Activated naive CD4-positive, alpha-beta T cell treated with anti-CD3 and anti-CD28 coated beads, Interleukin-2, amount 50 U/mL, for 16 hours (primary cell): ENCODE results near the gene SUMF1.
"Not testable (repeated sequence)": the region's sequence is repeated elsewhere in the genome, so short reads cannot be mapped to it uniquely, and the experiment has no call there.

Source experiments
- DNase-seq: peaks from one replicate; pipeline ENCODE4 v3.0.0-alpha.2; 2020

SUMF1 gene

DNA sequence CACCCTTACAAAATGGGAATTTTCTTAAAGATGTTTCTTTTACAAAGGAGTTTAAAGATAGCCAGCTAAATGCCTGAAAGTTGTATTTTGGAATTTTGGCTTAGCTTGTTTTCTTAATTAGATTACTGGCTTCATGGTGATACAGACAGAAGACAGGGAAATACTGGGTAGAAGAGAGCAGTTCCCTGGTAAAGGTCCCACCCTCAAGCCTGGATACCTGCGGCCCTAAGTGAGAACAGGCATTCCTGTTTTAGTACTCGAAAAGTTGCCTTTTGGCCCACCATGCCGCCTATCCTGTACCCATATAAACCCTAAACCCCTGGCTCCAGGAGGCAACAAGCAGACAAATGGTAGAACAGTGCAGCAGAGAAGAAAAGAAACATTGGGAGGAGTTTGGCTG, 134.5 kb downstream of the SUMF1 start:
- no peak for DNase-seq

DNA sequence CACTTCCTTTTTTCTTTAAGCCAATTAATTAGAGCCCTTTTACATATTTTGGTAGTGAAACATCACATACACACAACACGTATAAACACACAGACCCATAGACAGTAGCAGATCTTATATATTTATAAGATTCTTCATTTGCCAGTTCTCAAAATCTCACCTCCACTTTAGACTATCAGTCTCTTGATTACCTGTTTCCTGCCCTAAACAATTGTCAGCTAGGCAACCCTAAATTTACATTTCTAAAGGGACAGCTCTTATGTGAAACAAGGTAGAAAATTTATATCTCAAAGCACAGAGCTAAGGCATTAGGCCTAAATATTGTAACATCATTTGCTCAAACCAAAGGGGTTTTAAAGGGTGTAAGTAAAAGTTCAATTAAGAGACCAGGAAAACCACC, 135.0 kb downstream of the SUMF1 start:
- no peak for DNase-seq

DNA sequence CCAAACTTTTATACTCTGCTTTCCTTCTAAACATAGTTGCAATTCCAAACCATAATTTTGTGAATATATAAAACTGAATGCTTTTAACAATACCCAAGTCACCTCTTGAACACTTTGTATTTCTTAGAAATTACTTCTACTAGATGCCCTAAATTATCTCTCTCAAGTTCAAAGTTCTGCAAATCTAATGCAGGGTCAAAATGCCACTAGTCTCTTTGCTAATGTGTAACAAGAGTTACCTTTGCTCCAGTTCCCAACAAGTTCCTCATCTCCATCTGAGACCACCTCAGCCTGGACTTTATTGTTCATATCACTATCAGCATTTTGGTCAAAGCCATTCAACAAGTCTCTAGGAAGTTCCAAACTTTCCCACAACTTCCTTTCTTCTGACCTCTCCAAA, 137.3 kb downstream of the SUMF1 start:
- not testable (repeated sequence) for DNase-seq

DNA sequence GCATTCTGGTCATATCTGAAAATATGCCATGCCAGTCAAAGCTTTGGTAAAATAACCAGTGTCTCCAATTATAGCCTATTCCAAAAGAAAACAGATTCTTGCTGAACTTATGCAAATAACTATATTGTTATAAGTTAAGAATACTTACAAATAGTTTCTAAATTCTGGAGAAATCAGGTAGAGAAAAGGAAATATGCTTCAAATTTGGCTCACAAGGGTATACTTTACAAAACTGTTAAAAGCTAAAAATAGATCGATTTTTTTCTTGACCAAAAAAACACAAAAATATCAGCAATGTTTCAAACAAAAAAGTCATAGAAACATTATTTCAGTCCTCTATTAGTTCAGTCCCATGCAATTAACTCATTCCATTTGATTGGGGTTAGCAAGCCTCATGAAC, 140.2 kb downstream of the SUMF1 start:
- DNase-seq = no peak

DNA sequence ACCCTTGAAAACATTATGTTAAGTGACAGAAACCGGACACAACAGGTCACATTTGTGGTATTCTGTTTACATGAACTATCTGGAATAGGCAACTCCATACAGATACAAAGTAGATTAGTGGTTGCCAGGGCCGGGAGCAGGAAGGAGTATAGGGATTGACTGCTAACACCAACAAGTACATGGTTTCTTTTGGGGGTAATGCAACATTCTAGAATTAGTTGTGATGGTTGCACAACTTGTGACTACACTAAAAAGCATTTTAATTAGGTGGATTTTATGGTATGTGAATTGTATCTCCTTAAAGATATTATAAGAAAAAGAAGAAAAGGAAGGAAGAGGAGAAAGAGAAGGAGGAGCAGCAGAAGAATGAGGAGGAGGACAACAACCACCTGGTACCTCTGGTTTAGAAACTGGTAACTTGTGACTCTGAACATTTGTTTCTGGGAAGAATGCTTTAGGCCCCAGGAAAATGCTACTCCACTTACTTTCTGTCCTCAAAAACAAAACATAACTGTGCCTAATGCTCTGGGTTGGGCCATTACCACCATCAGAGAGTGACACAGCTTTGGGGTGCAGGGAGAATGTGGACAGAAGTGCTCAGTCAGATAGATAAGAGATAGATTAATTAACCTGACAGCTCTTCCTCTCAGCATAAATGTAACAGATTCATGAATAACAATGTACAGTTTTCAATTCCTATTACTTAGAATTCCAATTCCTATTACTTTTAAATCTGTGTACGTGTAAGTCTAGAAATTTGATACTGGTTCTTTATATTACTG, 143.6 kb downstream of the SUMF1 start:
- DNase-seq = no peak

DNA sequence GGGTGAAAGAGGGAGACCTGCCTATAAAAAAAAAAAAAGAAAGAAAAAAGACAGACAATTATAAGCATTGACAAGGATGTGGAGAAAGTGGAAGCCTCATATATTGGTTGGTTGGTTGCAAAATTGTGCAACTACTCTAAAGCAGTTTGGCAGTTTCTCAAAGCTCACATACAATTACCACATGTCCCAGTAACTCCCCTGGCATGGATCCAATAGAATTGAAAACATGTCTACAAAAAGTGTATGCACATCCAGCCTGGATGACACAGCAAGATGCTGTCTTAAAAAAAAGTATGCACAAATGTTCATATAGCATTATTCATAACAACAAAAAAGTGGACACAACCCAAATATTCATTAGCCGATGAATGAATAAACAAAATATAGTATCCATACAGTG, 144.4 kb downstream of the SUMF1 start:
- DNase-seq = no peak

DNA sequence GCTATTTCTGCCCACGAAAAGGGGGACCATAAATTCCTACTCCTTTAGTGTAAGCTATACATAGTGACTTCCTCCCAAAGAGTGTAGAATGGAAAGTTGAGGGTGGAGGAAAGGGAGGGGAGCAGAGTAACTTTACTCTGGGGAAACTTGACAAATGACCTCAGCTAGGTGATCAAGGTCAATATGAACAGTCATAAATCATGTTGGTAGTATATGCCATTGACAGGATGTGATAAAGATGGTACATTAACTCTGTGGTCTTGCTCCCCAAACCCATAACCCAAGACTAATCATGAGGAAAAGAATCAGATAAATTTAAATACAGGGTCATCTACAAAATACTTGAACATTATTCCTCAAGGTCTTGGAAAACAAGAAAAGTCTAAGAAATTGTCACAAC, 145.3 kb downstream of the SUMF1 start:
- DNase-seq = no peak

DNA sequence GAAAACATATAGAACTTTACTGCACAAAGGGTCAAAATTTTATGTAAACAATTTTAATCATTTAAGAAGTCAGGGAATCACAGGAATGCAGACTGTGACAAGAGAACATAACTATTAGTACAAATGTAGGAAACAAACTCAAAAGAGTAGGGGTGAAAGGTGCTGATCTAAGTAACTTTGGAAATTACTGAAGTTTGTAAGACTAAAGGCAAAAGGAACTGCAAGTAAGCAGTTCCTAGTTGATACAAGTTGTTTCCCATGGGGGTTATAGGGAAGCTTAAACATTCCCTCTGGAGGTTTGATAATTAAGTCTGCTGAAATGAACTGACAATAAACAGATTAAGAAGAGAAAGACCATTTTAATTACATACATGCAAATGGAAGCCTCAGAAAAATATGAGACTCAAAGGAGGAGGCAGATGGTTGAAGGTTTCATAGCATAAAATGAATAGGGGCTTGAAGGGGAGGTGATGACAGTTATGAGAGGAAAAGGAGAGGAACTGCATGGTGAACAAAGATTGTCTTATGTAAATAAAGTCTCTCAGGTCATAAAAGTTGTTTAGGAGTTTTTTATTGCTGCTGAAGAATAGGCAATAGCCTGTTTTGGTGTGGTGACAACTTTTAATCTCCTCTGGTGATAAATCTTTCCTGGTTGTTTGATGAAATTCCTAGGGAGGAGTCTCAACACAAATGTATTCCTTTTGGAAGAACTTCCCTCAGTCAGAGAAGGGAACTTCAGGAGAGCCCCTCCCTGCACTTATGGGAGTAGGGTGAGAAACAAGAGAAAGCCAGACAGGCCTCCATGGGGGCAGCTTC, 146.8 kb downstream of the SUMF1 start:
- DNase-seq = no peak

DNA sequence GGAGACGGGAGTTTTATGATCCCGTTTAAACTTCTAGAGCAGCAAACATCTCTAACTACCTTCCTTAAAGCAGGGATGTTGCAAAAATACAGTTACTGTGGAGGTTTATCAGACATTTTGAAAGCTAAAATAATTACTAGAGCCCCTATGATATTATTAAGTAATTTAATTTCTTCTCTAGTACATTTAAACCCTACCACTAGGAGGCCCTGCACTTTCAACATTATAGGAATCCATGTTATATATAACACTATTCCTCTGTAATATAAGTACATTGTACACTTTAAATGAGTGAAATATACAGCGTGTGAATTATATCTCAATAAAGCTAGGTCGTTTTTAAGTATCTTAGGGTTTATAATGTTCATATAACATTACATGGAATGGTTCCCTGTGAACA, 152.4 kb downstream of the SUMF1 start:
- DNase-seq = no peak

DNA sequence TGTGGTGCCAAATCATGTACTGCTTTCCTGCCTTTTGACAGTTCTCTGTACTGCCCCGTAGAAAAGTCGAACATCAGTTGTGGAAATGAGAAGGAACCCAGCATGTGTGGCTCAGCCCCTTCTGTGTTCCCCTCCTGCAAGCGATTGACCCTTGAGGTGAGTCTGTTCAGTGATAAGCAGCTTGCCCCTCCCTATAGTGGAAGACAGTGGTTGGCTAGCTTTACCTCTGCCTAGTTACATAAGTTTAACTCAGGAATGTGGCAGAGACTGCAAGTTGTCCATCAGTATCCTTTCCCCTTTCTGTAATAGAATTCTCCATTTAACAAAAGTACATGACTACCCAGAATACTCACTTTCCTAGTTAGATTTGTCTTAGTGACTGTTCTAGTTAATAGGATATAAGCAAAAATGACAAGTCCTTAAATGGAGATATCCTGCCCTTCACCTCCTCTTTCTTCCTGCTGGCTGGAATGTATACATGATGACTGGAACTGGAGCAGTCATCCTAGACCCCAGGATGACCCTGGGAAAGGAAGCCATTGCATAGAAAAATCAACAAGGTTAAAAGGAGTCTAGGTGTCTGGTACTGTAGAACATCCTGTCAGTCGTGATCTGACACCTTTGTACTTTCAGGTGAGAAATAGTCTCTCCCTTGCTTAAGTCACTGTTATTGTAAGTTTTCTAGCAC, 153.3 kb downstream of the SUMF1 start:
- DNase-seq = no peak

DNA sequence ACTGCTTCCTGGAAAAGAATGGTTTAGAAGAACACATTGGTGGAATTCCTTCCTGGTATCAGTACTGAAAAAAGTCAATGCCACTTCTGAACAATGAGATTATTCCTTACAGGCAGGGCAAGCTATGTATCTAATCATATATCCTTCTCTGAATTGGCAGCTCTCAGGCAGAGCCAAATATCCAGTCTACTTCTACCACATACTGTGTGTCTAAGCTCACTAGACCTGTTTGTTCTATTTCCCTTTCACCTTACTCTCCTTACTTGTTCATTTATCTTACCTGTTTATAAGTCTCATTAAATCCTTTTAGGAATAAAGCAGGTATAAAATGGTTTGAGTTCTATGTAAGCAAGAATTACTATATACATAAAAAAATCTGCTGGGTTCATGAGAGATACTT, 155.6 kb downstream of the SUMF1 start:
- no peak for DNase-seq
